Vagina (tissue), 2 donors: ENCODE measurements around the gene DACT1.

ENCODE experiments used
- CTCF ChIP-seq, 3 experiments: fragments of 450-650 bp in 2 of 3; fragments of 200-600 bp in 1 of 3; sonication (generic) in 1 of 3; IDR thresholded peaks; one replicate each; pipeline ENCODE4 v1.5.1; 2017 to 2019; ENCODE audit warnings: antibody characterized with exemption in 3 of 3, mild to moderate bottlenecking in 2 of 3, moderate library complexity in 2 of 3
- POLR2A ChIP-seq, 2 donors: fragments of 450-650 bp; IDR thresholded peaks; one replicate each; pipeline ENCODE4 v1.6.1; 2017; ENCODE audit warnings: antibody characterized with exemption in 2 of 2, mild to moderate bottlenecking in 2 of 2, moderate library complexity in 2 of 2
- POLR2AphosphoS5 ChIP-seq, 2 donors: sonication (generic); formaldehyde crosslinking; IDR thresholded peaks; one replicate each; pipeline ENCODE4 v1.9.0; 2017; ENCODE audit warnings: antibody characterized with exemption in 2 of 2, mild to moderate bottlenecking in 2 of 2, low read depth in 1 of 2; ENCODE audit not compliant: insufficient read depth in 1 of 2

- TF ChIP-seq CTCF (IDR thresholded peaks at IDR 0.05) (no peak), POLR2A (IDR thresholded peaks at IDR 0.05) (no peak), POLR2AphosphoS5 (IDR thresholded peaks at IDR 0.05; ENCODE audit: insufficient read depth in 1 of 2, low read depth in 1 of 2) (no peak)
Measured at GRCh38 chr14:58633831-58634230, 3.9 kb upstream of the DACT1 start.
